Right lobe of liver (tissue), 6 donors: ENCODE results near the gene CAP1. TPM values are rescaled to one million over a fixed set of nuclear protein-coding genes. Genes with fewer than 3 reads are reported as not detected.
A peak's percentile ranks its signal among the peaks of the same experiment; 100 is the strongest.

ENCODE experiments used
- ATAC-seq, 4 donors: fragments of 200-7000 bp; cut with Tn5 transposase; one replicate each; pipeline ENCODE4 v1.9.1; 2020; ENCODE audit warnings: mild to moderate bottlenecking in 4 of 4, moderate library complexity in 4 of 4
- DNase-seq, 3 donors: peaks; one replicate each; pipeline ENCODE4 v3.0.0-alpha.2; 2020
- H3K27ac ChIP-seq, 3 donors: fragments of 200-600 bp; one replicate each; pipeline ENCODE4 v1.8.0; 2022
- H3K27me3 ChIP-seq, 2 donors: fragments of 200-600 bp; one replicate each; pipeline ENCODE4 v1.8.0; 2022
- H3K36me3 ChIP-seq, 4 donors: fragments of 200-600 bp; sonication (generic) in 1 of 4; one replicate each; pipeline versions ENCODE4 v1.5.1 to v1.8.0; 2017 to 2022; ENCODE audit warnings: control low read depth in 1 of 4
- H3K4me1 ChIP-seq, 4 donors: fragments of 200-600 bp; sonication (generic) in 1 of 4; one replicate each; pipeline versions ENCODE4 v1.5.1 to v1.8.0; 2017 to 2022; ENCODE audit warnings: control low read depth in 1 of 4
- H3K4me3 ChIP-seq, 3 donors: fragments of 200-600 bp; one replicate each; pipeline ENCODE4 v1.8.0; 2022
- H3K9me3 ChIP-seq, 4 donors: fragments of 200-600 bp; sonication (generic) in 1 of 4; one replicate each; pipeline versions ENCODE4 v1.5.1 to v1.8.0; 2017 to 2022; ENCODE audit warnings: control low read depth in 1 of 4
- POLR2A ChIP-seq: fragments of 450-650 bp; IDR thresholded peaks from one replicate; pipeline ENCODE4 v1.6.1; 2017; ENCODE audit warnings: antibody characterized with exemption, mild to moderate bottlenecking
- WGBS: methylation state at CpG from one replicate; pipeline ENCODE4 v1.1.6; 2018; ENCODE audit warnings: low coverage, low lambda C conversion rate; ENCODE audit not compliant: insufficient coverage; ENCODE audit errors: missing lambda C conversion rate; 5-methylcytosine and 5-hydroxymethylcytosine counted together
- intact Hi-C, 2 donors: fragments of 100-400 bp; cut with DNase I; formaldehyde crosslinking; loops; one replicate each; pipeline versions ENCODE4 v1.11.2 to v1.14.1; 2022
- total RNA-seq, 6 experiments: library from RNA; depleted of rRNA in 2 of 6; stranded (reverse); fragments of >200 nt in 2 of 6; fragmentation: NEBNext Ultra II Directional in 3 of 6; extraction: Animal tissue kit (Norgen Biotek cat#: 25700) in 3 of 6; gene quantifications; one replicate each; pipeline versions ENCODE4 v1.1.0 to v1.2.4, GENCODE V29; 2016 to 2023
- TF ChIP-seq, protein P1 (sequence below), 4 donors: fragments of 200-600 bp in 3 of 4; fragments of 450-650 bp in 1 of 4; IDR thresholded peaks; one replicate each; pipeline versions ENCODE4 v1.5.1 to v1.8.0; 2016 to 2022; ENCODE audit warnings: antibody characterized with exemption in 4 of 4, mild to moderate bottlenecking in 2 of 4
- donor health status: DM: no; HTN: yes; CAD: no.
- donor health status: DM: no; HTN: no; CAD: no.
- donor health status: DM: no; HTN: no; CAD: no.
- donor health status: DM: no; HTN: yes; CAD: no.
- donor health status: DM: no; HTN: yes; CAD: no.

Gene CAP1
- total RNA-seq, 6 experiments from 2014 or later: 93.1 to 152 (median 128) TPM

DNA sequence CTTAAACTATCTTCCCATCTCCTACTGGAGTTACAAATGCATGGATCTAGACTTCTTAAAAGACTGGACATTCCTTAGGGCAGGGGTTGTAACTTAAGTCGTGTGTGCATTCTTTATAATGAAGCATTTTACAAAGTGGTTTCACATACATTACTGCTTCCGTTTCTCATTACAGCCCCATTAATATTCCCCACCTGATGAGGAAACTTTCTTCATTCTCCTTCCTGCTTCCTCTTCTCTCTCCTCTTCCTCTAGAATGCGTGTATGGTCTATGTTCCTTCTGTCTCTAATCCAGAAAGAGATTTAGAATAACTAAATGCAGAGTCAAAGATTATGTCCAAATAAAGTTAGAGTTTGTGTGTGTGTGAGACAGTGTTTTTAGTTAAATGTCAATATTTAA is 1.8 kb upstream of the CAP1 start:
- Histone ChIP-seq H3K27me3 (no peaks in the 10 kb centered on the region), H3K9me3 (no peaks in the 10 kb centered on the region), H3K27ac (peak overlapping the region; percentile 89 to 97 (median 97)), H3K4me3 (no peak overlapping the region), H3K4me1 (peaks cover 0 to 22% (median 5%) of the 10 kb centered on the region in 4 donors), H3K36me3 (no peaks in the 10 kb centered on the region)
- WGBS: 54% methylated on average over 3 of the region's 3 CpGs
- intact Hi-C loops: loop anchor here in 1 of 2 donors (10.0 kb wide), 1 partner anchor 224 kb away; no protein-coding TSS in a partner anchor
- TF ChIP-seq POLR2A: no peak
- TF ChIP-seq, protein P1, sequence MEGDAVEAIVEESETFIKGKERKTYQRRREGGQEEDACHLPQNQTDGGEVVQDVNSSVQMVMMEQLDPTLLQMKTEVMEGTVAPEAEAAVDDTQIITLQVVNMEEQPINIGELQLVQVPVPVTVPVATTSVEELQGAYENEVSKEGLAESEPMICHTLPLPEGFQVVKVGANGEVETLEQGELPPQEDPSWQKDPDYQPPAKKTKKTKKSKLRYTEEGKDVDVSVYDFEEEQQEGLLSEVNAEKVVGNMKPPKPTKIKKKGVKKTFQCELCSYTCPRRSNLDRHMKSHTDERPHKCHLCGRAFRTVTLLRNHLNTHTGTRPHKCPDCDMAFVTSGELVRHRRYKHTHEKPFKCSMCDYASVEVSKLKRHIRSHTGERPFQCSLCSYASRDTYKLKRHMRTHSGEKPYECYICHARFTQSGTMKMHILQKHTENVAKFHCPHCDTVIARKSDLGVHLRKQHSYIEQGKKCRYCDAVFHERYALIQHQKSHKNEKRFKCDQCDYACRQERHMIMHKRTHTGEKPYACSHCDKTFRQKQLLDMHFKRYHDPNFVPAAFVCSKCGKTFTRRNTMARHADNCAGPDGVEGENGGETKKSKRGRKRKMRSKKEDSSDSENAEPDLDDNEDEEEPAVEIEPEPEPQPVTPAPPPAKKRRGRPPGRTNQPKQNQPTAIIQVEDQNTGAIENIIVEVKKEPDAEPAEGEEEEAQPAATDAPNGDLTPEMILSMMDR (IDR thresholded peaks at IDR 0.05): no peak
- ATAC-seq (no peak), DNase-seq (no peak)

DNA sequence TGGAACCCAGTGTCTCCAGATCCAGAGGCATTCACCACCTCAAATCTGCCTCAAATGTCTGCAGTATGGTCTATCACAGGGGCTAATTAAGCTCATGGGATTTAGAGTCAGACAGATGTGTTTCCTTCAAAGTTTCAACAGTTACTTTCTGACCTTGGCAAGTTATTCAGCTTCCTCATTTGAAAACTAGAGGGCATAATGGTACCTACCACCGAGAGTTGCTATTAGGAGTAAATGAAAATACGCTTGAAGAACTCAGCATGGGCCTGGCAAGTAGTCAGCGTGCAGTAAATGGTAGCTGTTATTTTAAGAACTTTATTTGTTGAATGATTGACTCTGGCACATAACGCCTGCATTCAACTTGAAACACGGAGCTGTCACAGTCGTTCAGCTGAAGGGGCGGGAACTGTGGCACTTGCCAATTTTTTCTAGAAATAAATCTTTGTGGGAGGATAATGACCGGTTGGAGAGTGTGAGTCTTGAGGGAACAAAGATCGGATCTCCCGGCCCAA is 1.2 kb upstream of the CAP1 start:
- Histone ChIP-seq H3K4me1 (peaks cover 0 to 22% (median 5%) of the 10 kb centered on the region in 4 donors), H3K9me3 (no peaks in the 10 kb centered on the region), H3K4me3 (peak overlapping the region; percentile 90 to 100 (median 96)), H3K36me3 (no peaks in the 10 kb centered on the region), H3K27ac (peak overlapping the region; percentile 89 to 97 (median 97)), H3K27me3 (no peaks in the 10 kb centered on the region)
- intact Hi-C loops: loop anchor here in 1 of 2 donors (10.0 kb wide), 1 partner anchor 224 kb away; no protein-coding TSS in a partner anchor
- TF ChIP-seq, protein P1 (IDR thresholded peaks at IDR 0.05): peak in 2 of 4 donors; percentile 16 to 17
- no peak for TF ChIP-seq POLR2A
- peak in 2 of 4 donors; percentile 1 to 2 for ATAC-seq
- no peak for DNase-seq
- under 1% methylated on average over 10 of the region's 10 CpGs for WGBS

DNA sequence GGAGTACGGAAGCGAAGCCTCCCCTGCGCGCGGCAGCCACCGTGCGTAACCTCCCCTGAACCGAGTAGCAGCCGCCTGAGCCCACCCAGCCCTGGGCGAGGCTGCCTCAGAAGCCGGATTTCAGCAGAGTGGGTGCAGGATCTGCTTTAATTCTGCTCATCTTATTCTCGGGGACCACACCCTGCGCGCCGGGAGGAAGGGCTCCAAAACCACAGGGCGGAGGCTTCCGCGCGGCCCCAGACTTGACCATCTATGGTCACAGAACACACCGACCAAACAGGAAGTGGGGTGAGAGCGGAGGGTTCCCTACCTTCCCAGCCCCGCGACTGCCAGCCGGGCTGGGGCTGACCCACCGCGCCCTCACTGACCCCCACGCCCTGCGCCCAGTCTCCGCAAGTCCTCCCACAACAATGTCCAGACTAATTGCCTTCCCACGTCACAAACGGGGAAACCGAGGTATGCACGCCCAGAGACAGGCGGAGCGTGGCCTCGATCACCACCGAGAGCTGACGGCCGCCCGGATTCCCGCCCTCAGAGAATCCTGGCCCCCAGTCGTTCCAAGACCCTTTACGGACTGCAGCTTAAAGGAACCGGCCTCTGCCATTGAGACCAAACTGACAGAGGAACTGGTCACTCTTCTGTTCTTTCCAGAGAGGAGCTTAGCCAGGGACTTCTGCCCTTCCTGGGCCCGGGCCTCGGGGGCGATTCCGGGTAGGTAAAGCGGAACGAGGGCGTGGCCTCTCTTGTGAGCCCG is 595 bp upstream of the CAP1 start:
- Histone ChIP-seq H3K27ac (peak overlapping the region; percentile 89 to 97 (median 97)), H3K9me3 (no peaks in the 10 kb centered on the region), H3K36me3 (no peaks in the 10 kb centered on the region), H3K27me3 (no peaks in the 10 kb centered on the region), H3K4me1 (peaks cover 0 to 22% (median 5%) of the 10 kb centered on the region in 4 donors), H3K4me3 (peak overlapping the region; percentile 90 to 100 (median 96))
- ATAC-seq (peak; percentile 54 to 71 (median 64)), DNase-seq (peak; percentile 84 to 90 (median 85))
- peak; percentile 97 for TF ChIP-seq POLR2A
- TF ChIP-seq, protein P1 (IDR thresholded peaks at IDR 0.05): no peak
- 2% methylated on average over 13 of the region's 52 CpGs for WGBS
- intact Hi-C loops: loop anchor here in 1 of 2 donors (10.0 kb wide), 1 partner anchor 225 kb away; no protein-coding TSS in a partner anchor

DNA sequence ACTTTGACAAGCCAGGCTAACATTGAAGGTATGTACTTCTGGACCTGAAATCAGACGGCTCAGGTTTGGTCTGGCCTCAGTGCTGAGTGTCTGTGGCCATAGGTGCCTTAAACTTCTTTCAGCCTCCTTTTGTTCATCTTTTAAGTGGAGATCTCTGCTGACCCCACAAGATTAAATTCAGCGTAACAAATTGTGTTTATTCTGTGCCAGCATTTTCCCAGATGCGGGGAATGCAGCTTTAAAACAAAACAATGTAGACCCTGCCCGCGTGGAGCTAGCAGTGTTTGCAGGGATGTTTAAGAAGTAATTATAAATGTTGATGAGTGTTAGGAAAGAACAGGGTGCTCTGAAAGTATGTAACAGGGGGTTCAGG is 923 bp downstream of the CAP1 start:
- Histone ChIP-seq H3K27me3 (no peaks in the 10 kb centered on the region), H3K4me1 (peaks cover 0 to 24% (median 5%) of the 10 kb centered on the region in 4 donors), H3K36me3 (no peaks in the 10 kb centered on the region), H3K4me3 (peak overlapping the region; percentile 90 to 100 (median 96)), H3K27ac (peak overlapping the region; percentile 63 to 89 (median 83)), H3K9me3 (no peaks in the 10 kb centered on the region)
- no peak for DNase-seq
- TF ChIP-seq, protein P1 (IDR thresholded peaks at IDR 0.05): no peak
- TF ChIP-seq POLR2A: no peak
- WGBS: 17% methylated on average over 5 of the region's 5 CpGs
- ATAC-seq: no peak
- intact Hi-C loops: no loop called here
